ENCODE data around the gene PTGFRN. TPM values are rescaled to one million over a fixed set of nuclear protein-coding genes. Genes with fewer than 3 reads are reported as not detected.

The PTGFRN gene
- total RNA-seq, 1 experiment from 2014 or later = 60.6 TPM

DNA sequence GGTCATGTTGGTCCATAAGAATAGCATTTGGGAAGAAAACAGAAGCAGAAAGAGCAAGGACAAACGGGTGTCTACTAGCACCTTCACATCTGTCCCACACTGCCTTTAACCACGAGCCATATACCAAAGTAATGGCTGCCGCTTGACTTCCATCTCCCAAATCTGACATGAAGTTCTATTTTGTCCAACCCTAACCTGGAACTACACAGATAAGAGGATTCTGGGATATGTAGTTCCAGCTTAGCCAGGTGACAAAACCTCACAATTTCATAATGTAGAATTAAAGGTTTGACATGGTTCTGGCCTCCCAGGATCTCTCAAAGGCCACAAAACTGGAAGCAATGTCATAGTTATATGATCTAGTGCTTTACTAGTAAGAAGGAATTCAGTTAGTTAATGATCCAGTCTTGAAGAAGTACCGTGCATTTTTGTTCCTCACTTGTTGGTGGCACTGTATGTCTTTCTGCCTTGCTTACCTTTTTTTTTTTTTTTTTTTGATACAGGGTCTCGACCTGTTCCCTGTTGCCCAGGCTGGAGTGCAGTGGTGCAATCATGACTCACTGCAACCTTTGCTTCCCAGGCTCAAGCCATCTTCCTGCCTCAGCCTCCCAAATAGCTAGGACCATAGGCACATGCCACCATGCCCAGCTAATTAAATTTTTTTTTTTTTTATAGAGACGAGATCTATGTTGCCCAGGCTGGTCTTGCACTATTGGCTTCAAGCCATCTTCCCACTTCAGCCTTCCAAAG, 17.5 kb downstream of the PTGFRN start:
- no peaks in the 10 kb centered on the region for H3K9me3 ChIP-seq (ENCODE audit: control insufficient read depth in 1 of 2, insufficient read depth in 1 of 2, low read depth in 1 of 2, low read length in 2 of 2)
- no peak overlapping the region for H3K27ac ChIP-seq (ENCODE audit: low read depth, low read length)
- H3K4me2 ChIP-seq (ENCODE audit: low read length) = no peak overlapping the region
- ChIA-PET CTCF (no interaction called here), RAD21 (ENCODE audit: low non-redundant PET in 1 of 2, low total read pairs in 2 of 2, uncharacterized antibody in 2 of 2, unreplicated experiment in 2 of 2) (no interaction called here), POLR2A (no interaction called here)
- H3K36me3 ChIP-seq (ENCODE audit: control insufficient read depth in 1 of 2, insufficient read depth in 2 of 2, low read length in 2 of 2) = no peaks in the 10 kb centered on the region
- peaks cover 0 to 7% of the 10 kb centered on the region in 2 experiments; a peak in 1 of 4 replicates for H3K4me1 ChIP-seq (ENCODE audit: control insufficient read depth in 1 of 2, insufficient read depth in 2 of 2, low read length in 2 of 2)
- intact Hi-C loops (cut with micrococcal nuclease) = no loop called here
- no peak overlapping the region for H3K4me3 ChIP-seq (replicated peaks in 1 of 2; ENCODE audit: low read depth in 1 of 2, low read length in 2 of 2)
- no TSS peak for BruUV-seq (replicated peaks)
- no peaks in the 10 kb centered on the region for H3K27me3 ChIP-seq (ENCODE audit: insufficient read depth, low read length)
- no peak for DNase-seq (ENCODE audit: low read depth, low spot score)
- no peak for TF ChIP-seq MAX (IDR thresholded peaks at IDR 0.05)
- no peak for TF ChIP-seq CBX3 (IDR thresholded peaks at IDR 0.05; ENCODE audit: low read depth)
- no peak for TF ChIP-seq ELF1 (IDR thresholded peaks at IDR 0.05; ENCODE audit: borderline replicate concordance, low read depth)
- no peak for TF ChIP-seq CTCF (IDR thresholded peaks at IDR 0.05 in 2 of 3, conservative IDR thresholded peaks at IDR 0.05 in 1 of 3; ENCODE audit: borderline replicate concordance in 1 of 3, insufficient read depth in 1 of 3, low read depth in 2 of 3, low read length in 2 of 3)
- no peak for TF ChIP-seq EGR1 (IDR thresholded peaks at IDR 0.05; ENCODE audit: low read depth)
- no peak for TF ChIP-seq YY1 (IDR thresholded peaks at IDR 0.05; ENCODE audit: extremely low read depth, insufficient replicate concordance, low read depth, low read length)
- no peak for TF ChIP-seq EZH2 (IDR thresholded peaks at IDR 0.05)
- no peak for TF ChIP-seq JUND (IDR thresholded peaks at IDR 0.05)
- TF ChIP-seq, protein P1, sequence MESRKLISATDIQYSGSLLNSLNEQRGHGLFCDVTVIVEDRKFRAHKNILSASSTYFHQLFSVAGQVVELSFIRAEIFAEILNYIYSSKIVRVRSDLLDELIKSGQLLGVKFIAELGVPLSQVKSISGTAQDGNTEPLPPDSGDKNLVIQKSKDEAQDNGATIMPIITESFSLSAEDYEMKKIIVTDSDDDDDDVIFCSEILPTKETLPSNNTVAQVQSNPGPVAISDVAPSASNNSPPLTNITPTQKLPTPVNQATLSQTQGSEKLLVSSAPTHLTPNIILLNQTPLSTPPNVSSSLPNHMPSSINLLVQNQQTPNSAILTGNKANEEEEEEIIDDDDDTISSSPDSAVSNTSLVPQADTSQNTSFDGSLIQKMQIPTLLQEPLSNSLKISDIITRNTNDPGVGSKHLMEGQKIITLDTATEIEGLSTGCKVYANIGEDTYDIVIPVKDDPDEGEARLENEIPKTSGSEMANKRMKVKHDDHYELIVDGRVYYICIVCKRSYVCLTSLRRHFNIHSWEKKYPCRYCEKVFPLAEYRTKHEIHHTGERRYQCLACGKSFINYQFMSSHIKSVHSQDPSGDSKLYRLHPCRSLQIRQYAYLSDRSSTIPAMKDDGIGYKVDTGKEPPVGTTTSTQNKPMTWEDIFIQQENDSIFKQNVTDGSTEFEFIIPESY (IDR thresholded peaks at IDR 0.05; ENCODE audit: extremely low read depth, insufficient replicate concordance, low read length) = no peak
- no peak for TF ChIP-seq RAD21 (IDR thresholded peaks at IDR 0.05; ENCODE audit: low read depth)
- TF ChIP-seq, protein P2, sequence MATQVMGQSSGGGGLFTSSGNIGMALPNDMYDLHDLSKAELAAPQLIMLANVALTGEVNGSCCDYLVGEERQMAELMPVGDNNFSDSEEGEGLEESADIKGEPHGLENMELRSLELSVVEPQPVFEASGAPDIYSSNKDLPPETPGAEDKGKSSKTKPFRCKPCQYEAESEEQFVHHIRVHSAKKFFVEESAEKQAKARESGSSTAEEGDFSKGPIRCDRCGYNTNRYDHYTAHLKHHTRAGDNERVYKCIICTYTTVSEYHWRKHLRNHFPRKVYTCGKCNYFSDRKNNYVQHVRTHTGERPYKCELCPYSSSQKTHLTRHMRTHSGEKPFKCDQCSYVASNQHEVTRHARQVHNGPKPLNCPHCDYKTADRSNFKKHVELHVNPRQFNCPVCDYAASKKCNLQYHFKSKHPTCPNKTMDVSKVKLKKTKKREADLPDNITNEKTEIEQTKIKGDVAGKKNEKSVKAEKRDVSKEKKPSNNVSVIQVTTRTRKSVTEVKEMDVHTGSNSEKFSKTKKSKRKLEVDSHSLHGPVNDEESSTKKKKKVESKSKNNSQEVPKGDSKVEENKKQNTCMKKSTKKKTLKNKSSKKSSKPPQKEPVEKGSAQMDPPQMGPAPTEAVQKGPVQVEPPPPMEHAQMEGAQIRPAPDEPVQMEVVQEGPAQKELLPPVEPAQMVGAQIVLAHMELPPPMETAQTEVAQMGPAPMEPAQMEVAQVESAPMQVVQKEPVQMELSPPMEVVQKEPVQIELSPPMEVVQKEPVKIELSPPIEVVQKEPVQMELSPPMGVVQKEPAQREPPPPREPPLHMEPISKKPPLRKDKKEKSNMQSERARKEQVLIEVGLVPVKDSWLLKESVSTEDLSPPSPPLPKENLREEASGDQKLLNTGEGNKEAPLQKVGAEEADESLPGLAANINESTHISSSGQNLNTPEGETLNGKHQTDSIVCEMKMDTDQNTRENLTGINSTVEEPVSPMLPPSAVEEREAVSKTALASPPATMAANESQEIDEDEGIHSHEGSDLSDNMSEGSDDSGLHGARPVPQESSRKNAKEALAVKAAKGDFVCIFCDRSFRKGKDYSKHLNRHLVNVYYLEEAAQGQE (IDR thresholded peaks at IDR 0.05; ENCODE audit: low read depth) = no peak
- no peak for ATAC-seq
- no peaks in the 10 kb centered on the region for H3K9me2 ChIP-seq (ENCODE audit: insufficient read depth)
- no peak overlapping the region for H2AFZ ChIP-seq (ENCODE audit: low read depth, low read length, poor library complexity, severe bottlenecking)
- H3K79me2 ChIP-seq (ENCODE audit: insufficient read depth, low read length) = peaks cover 22% of the 10 kb centered on the region
- H4K20me1 ChIP-seq (ENCODE audit: insufficient read depth) = no peaks in the 10 kb centered on the region
- no peak overlapping the region for H3K9ac ChIP-seq (ENCODE audit: low read length)

All from HCT116 (cell line).